Activated B cell treated with CpG ODN at 0.5 μM for 24 hours (primary cell): ENCODE results near the gene ADAM22. TPM values are rescaled to one million over a fixed set of nuclear protein-coding genes. Genes with fewer than 3 reads are reported as not detected.

ENCODE experiments used
- ATAC-seq: fragments of 200-7000 bp; cut with Tn5 transposase; one replicate; pipeline ENCODE4 v1.10.0; 2021; ENCODE audit warnings: low read depth, mild to moderate bottlenecking, moderate library complexity
- CTCF ChIA-PET: fragments of 350-600 bp; sonication (Branson Sonifier 250); formaldehyde crosslinking; loops from one replicate; lab custom pipeline; 2021; ENCODE audit warnings: antibody characterized with exemption; lab: Charles Lee
- POLR2A ChIA-PET: fragments of 350-600 bp; sonication (Branson Sonifier 250); formaldehyde crosslinking; loops from one replicate; lab custom pipeline; 2021; ENCODE audit warnings: antibody characterized with exemption; lab: Charles Lee
- DNase-seq: peaks from one replicate; pipeline ENCODE4 v3.0.0; 2022
- H3K27ac Mint-ChIP-seq: one replicate; pipeline ENCODE4 v1.8.0; 2020; ENCODE audit warnings: mixed read lengths
- H3K27me3 Mint-ChIP-seq: one replicate; pipeline ENCODE4 v1.8.0; 2021; ENCODE audit warnings: mixed read lengths
- H3K36me3 Mint-ChIP-seq: one replicate; pipeline ENCODE4 v1.8.0; 2021; ENCODE audit warnings: low read depth, mixed read lengths
- H3K4me1 Mint-ChIP-seq: one replicate; pipeline ENCODE4 v1.8.0; 2021; ENCODE audit warnings: mixed read lengths
- H3K4me3 Mint-ChIP-seq: one replicate; pipeline ENCODE4 v1.8.0; 2020; ENCODE audit warnings: mild to moderate bottlenecking, mixed read lengths
- H3K9me3 Mint-ChIP-seq: one replicate; pipeline ENCODE4 v1.8.0; 2020; ENCODE audit warnings: mixed read lengths
- intact Hi-C: fragments of 100-400 bp; cut with micrococcal nuclease; formaldehyde crosslinking; loops from one replicate; pipeline ENCODE4 v1.15.1; 2024
- total RNA-seq: library from RNA; stranded (reverse); gene quantifications from 2 replicates; pipeline ENCODE4 v1.2.3, GENCODE V29; 2022
- TF ChIP-seq, protein P1 (sequence below): fragments of 200-600 bp; IDR thresholded peaks from one replicate; pipeline ENCODE4 v1.8.0; 2022; ENCODE audit warnings: antibody characterized with exemption, mild to moderate bottlenecking

The ADAM22 gene
- total RNA-seq, 1 donor from 2014 or later, result 0.71 TPM

DNA sequence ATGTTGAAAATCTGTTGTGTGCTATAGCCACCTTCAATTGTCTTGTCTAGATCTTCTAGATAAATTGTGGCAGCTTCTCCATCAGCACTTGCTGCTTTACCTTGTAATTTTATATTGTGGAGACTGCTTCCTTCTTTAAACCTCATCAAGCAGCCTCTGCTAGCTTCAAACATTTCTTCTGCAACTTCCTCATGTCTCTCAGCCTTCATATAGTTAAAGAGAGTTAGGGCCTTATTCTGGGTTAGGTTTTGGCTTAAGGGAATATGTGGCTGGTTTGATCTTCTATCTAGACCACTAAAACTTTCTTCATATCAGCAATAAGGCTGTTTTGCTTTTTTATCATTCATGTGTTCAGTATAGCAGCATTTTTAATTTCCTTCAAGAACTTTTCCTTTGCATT, 128.2 kb downstream of the ADAM22 start:
- TF ChIP-seq, protein P1, sequence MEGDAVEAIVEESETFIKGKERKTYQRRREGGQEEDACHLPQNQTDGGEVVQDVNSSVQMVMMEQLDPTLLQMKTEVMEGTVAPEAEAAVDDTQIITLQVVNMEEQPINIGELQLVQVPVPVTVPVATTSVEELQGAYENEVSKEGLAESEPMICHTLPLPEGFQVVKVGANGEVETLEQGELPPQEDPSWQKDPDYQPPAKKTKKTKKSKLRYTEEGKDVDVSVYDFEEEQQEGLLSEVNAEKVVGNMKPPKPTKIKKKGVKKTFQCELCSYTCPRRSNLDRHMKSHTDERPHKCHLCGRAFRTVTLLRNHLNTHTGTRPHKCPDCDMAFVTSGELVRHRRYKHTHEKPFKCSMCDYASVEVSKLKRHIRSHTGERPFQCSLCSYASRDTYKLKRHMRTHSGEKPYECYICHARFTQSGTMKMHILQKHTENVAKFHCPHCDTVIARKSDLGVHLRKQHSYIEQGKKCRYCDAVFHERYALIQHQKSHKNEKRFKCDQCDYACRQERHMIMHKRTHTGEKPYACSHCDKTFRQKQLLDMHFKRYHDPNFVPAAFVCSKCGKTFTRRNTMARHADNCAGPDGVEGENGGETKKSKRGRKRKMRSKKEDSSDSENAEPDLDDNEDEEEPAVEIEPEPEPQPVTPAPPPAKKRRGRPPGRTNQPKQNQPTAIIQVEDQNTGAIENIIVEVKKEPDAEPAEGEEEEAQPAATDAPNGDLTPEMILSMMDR, result no peak
- Mint-ChIP-seq H3K27me3 (no peaks in the 10 kb centered on the region), H3K36me3 (no peaks in the 10 kb centered on the region), H3K4me1 (no peaks in the 10 kb centered on the region), H3K27ac (no peak overlapping the region), H3K9me3 (no peaks in the 10 kb centered on the region), H3K4me3 (no peak overlapping the region)
- intact Hi-C loops, result no loop called here
- POLR2A ChIA-PET, result no interaction called here
- CTCF ChIA-PET, result no interaction called here
- ATAC-seq (no peak), DNase-seq (no peak)

DNA sequence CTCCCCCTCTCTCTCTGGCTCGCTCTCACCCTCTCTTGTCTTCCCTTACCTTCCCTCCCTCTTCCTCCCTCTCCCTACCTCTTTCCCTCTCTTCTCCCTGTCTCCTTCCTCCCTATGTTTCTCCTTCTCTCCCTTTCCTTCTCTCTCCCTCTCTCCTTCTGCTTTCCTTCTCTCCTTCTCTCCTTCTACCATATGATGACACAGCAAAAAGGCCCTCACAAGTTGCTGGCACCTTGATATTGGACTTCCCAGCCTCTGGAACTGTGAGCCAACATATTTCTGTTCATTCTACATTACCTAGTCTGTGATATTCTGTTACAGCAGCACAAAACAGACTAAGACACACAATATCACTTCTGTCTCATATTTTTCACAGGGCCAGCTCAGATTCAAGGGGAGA, 135.0 kb downstream of the ADAM22 start:
- no peak overlapping the region for H3K4me3 Mint-ChIP-seq
- intact Hi-C loops, result no loop called here
- no peak for DNase-seq
- H3K4me1 Mint-ChIP-seq, result no peaks in the 10 kb centered on the region
- no peaks in the 10 kb centered on the region for H3K36me3 Mint-ChIP-seq
- TF ChIP-seq, protein P1, result no peak
- H3K27ac Mint-ChIP-seq, result no peak overlapping the region
- ChIA-PET CTCF (no interaction called here), POLR2A (no interaction called here)
- H3K9me3 Mint-ChIP-seq, result no peaks in the 10 kb centered on the region
- ATAC-seq, result no peak
- H3K27me3 Mint-ChIP-seq, result peaks cover 2% of the 10 kb centered on the region

DNA sequence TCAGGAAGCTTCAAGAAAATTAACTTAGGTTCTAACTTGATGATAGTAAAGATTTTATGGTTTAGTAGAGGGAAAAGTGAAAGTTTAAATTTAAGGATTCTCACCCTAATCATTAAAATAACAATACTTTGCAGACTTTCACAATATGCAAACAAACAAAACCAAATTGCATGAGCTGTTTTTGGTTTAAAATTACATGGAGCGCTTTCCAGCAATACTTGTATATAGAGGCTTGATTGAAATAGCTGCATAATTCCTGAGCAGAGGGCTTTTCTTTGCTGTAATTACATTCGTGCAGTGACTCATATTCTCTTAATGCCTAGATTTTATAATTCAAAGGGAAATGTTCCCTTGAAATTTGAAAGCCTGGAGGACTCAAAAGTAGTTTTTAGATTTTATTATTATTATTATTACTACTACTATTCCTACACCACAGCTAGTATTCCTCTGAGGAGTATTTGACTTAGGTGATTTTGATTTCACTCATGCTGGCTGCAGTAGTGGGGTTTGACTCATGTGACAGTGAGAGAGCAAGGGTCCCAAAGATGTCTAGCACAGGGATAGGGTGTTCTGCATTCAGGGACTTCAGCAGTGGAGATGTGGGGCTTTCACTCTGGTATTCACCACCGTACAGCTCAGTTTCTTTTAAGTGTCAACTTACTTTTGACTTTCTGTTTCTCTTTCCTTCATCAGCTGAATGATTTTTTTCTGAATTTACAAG, 138.1 kb downstream of the ADAM22 start:
- no peak for DNase-seq
- TF ChIP-seq, protein P1, result no peak
- Mint-ChIP-seq H3K27me3 (peaks cover 2% of the 10 kb centered on the region), H3K27ac (no peak overlapping the region), H3K9me3 (no peaks in the 10 kb centered on the region), H3K4me3 (no peak overlapping the region), H3K4me1 (no peaks in the 10 kb centered on the region), H3K36me3 (no peaks in the 10 kb centered on the region)
- no peak for ATAC-seq
- ChIA-PET CTCF (no interaction called here), POLR2A (no interaction called here)
- intact Hi-C loops, result no loop called here

DNA sequence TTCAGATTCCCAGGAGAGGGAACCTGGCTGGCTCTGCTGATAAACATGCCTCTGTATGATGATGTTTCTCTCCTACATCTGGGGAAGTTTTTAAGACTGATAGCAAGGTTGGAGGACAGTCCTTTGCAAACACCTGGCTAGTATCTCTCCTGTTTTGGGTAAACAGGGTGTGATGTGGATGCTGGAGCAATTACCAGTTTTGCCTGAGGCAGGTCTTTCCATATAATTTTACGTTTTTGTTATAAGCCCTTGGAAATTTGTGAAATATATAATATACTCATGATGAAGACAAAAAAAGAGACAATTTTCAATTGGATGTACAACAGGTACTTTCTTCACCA, 138.6 kb downstream of the ADAM22 start:
- CTCF ChIA-PET, result no interaction called here
- intact Hi-C loops, result no loop called here
- H3K27me3 Mint-ChIP-seq, result peaks cover 2% of the 10 kb centered on the region
- H3K27ac Mint-ChIP-seq, result no peak overlapping the region
- H3K36me3 Mint-ChIP-seq, result no peaks in the 10 kb centered on the region
- no peak for ATAC-seq
- POLR2A ChIA-PET, result interaction anchor here (0.8 kb wide), 1 partner anchor 134 kb away, joined by 3 read pairs; no protein-coding TSS in a partner anchor
- TF ChIP-seq, protein P1, result no peak
- no peaks in the 10 kb centered on the region for H3K9me3 Mint-ChIP-seq
- no peak overlapping the region for H3K4me3 Mint-ChIP-seq
- DNase-seq, result no peak
- no peaks in the 10 kb centered on the region for H3K4me1 Mint-ChIP-seq

DNA sequence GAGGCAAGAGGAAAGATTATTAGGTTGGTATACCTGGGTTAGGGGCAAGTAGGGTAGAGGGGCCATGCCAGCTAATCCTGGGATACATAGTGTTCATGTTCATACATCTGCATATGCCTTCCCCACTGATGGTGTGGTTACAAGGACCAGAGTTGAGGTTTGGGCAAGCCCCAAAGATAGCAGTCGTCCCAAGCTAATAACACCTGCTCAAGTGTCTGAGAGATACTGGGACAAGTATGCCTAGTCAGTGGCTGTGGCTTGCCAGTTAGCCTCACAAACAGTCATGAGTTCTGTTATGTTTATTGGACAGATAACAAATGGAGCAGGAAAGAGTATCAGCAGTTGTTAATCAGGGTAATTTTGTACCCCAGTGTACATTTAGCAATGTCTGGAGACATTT, 139.6 kb downstream of the ADAM22 start:
- no peak overlapping the region for H3K27ac Mint-ChIP-seq
- DNase-seq (no peak), ATAC-seq (no peak)
- peaks cover 2% of the 10 kb centered on the region for H3K27me3 Mint-ChIP-seq
- TF ChIP-seq, protein P1, result no peak
- no peaks in the 10 kb centered on the region for H3K9me3 Mint-ChIP-seq
- H3K4me3 Mint-ChIP-seq, result no peak overlapping the region
- ChIA-PET POLR2A (no interaction called here), CTCF (no interaction called here)
- no peaks in the 10 kb centered on the region for H3K36me3 Mint-ChIP-seq
- intact Hi-C loops, result no loop called here
- H3K4me1 Mint-ChIP-seq, result no peaks in the 10 kb centered on the region
